ENCODE data around the gene ADAMTSL1. TPM values are rescaled to one million over a fixed set of nuclear protein-coding genes. Genes with fewer than 3 reads are reported as not detected.

Gene ADAMTSL1
- total RNA-seq, 1 experiment from 2014 or later, result 1.2 TPM

DNA sequence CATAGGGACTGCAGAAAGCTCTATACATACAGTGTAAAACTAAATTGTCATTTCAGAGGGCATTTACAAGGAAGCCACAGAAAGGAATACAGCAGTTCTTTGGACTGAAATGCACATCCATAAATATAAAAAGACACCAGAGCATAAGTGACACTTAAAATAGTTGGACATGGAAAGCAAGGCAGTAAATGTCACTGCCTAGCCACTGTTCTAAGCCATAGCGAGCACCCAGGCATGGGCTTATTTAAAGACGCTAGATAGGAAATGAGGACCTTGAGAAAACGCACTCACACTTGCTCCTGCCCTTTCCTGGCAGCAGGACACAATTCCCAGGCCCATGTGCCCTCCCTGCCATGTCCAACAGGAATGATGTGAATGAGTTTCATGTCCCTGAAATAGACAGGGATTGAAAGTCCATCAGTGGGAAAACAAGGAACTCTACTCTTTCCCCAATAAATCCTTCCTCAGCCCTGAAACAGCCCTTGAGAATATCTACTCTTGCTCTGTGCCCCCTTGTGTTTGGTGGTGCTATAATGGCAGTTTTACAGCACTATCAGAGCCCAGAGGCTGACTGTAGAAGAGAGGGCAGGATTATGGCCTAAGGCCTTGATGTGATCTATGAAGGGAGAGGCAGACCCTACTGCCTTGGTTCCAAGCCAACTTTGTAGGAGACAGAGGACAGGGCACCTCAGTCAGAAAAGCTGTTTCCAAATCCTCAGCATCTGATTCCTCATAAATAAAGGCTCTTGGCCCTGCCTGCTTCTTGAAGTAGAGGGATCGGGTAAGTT is 376.1 kb downstream of the ADAMTSL1 start:
- no peak overlapping the region for H2AFZ ChIP-seq (ENCODE audit: low read length)
- H4K8ac ChIP-seq (replicated peaks; ENCODE audit: insufficient read length, low read depth, low read length), result no peak overlapping the region
- no peaks in the 10 kb centered on the region for H3K79me2 ChIP-seq (ENCODE audit: insufficient read depth, low read length)
- H2BK5ac ChIP-seq (ENCODE audit: insufficient read length, low read length), result no peak overlapping the region
- H4K91ac ChIP-seq (ENCODE audit: insufficient read length, low read depth, low read length), result no peak overlapping the region
- no peak overlapping the region for H2BK120ac ChIP-seq (ENCODE audit: low read depth, low read length, poor library complexity, severe bottlenecking)
- H3K23ac ChIP-seq (ENCODE audit: insufficient read length, low read depth, low read length), result no peak overlapping the region
- H3K4me1 ChIP-seq (ENCODE audit: insufficient read depth, low read length), result no peaks in the 10 kb centered on the region
- no peak overlapping the region for H4K5ac ChIP-seq (ENCODE audit: insufficient read length, low read depth, low read length)
- no peaks in the 10 kb centered on the region for H3K23me2 ChIP-seq (ENCODE audit: insufficient read length, low read depth, low read length, poor library complexity, severe bottlenecking)
- H3K79me1 ChIP-seq (ENCODE audit: insufficient read depth, low read depth, low read length, poor library complexity, severe bottlenecking), result no peaks in the 10 kb centered on the region
- H3K27me3 ChIP-seq (ENCODE audit: insufficient read depth, low read length), result no peaks in the 10 kb centered on the region
- H3K4ac ChIP-seq (ENCODE audit: low read depth, low read length), result no peak overlapping the region
- no peaks in the 10 kb centered on the region for H4K20me1 ChIP-seq (ENCODE audit: control insufficient read depth, insufficient read depth, insufficient read length)
- peaks cover 2 to 6% (median 3%) of the 10 kb centered on the region in 3 experiments; a peak in 6 of 7 replicates for H3K36me3 Mint-ChIP-seq (ENCODE audit: insufficient read depth in 1 of 3, low read depth in 3 of 3)
- H3K27me3 Mint-ChIP-seq (ENCODE audit: low read depth), result no peaks in the 10 kb centered on the region
- H2BK15ac ChIP-seq (ENCODE audit: low read depth, low read length), result no peak overlapping the region
- H3K56ac ChIP-seq (ENCODE audit: insufficient read length, low read depth, low read length), result no peak overlapping the region
- H2AK5ac ChIP-seq (ENCODE audit: insufficient read length, low read length), result no peak overlapping the region
- H3K4me2 ChIP-seq (ENCODE audit: insufficient read depth, insufficient read length, low read length), result no peak overlapping the region
- H3K27ac ChIP-seq (ENCODE audit: insufficient read length, low read depth, low read length), result no peak overlapping the region
- H3K9me3 ChIP-seq (ENCODE audit: control insufficient read depth, low read depth, low read length), result peaks cover 5% of the 10 kb centered on the region
- peaks cover 4 to 5% of the 10 kb centered on the region in 2 experiments for H3K9me3 Mint-ChIP-seq
- WGBS (ENCODE audit: extremely low coverage, insufficient read length, low lambda C conversion rate), result no CpG with 5 or more reads among the region's 4 CpGs
- no peak for DNase-seq
- no peak overlapping the region for H2BK20ac ChIP-seq (ENCODE audit: low read depth, low read length, poor library complexity, severe bottlenecking)
- H3K14ac ChIP-seq (ENCODE audit: insufficient read depth, low read length), result no peak overlapping the region
- H3K27ac Mint-ChIP-seq, result no peak overlapping the region
- peaks cover 2 to 3% of the 10 kb centered on the region in 2 experiments; a peak in 1 of 4 replicates for H3K4me1 Mint-ChIP-seq
- no peak overlapping the region for H3K18ac ChIP-seq (ENCODE audit: insufficient read length, low read depth, low read length)
- no peak overlapping the region for H3T11ph ChIP-seq (ENCODE audit: low read length)
- no peak overlapping the region for H2BK12ac ChIP-seq (ENCODE audit: insufficient read length, low read depth, low read length)
- TF ChIP-seq, protein P1, sequence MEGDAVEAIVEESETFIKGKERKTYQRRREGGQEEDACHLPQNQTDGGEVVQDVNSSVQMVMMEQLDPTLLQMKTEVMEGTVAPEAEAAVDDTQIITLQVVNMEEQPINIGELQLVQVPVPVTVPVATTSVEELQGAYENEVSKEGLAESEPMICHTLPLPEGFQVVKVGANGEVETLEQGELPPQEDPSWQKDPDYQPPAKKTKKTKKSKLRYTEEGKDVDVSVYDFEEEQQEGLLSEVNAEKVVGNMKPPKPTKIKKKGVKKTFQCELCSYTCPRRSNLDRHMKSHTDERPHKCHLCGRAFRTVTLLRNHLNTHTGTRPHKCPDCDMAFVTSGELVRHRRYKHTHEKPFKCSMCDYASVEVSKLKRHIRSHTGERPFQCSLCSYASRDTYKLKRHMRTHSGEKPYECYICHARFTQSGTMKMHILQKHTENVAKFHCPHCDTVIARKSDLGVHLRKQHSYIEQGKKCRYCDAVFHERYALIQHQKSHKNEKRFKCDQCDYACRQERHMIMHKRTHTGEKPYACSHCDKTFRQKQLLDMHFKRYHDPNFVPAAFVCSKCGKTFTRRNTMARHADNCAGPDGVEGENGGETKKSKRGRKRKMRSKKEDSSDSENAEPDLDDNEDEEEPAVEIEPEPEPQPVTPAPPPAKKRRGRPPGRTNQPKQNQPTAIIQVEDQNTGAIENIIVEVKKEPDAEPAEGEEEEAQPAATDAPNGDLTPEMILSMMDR (conservative IDR thresholded peaks at IDR 0.05), result 0 out of 3 replicates have a peak, but pooled peaks have one; percentile 14
- H3K9ac ChIP-seq (ENCODE audit: extremely low read depth, insufficient read length, low read length), result no peak overlapping the region
- no peak overlapping the region for H3K4me3 Mint-ChIP-seq

Data from H9 (cell line).